ENCODE measurements around the gene CNTNAP2. TPM values are rescaled to one million over a fixed set of nuclear protein-coding genes. Genes with fewer than 3 reads are reported as not detected.

Gene CNTNAP2
- polyA plus RNA-seq, 3 donors from 2014 or later: 0.94 to 1.1 TPM; not detected in 1

DNA sequence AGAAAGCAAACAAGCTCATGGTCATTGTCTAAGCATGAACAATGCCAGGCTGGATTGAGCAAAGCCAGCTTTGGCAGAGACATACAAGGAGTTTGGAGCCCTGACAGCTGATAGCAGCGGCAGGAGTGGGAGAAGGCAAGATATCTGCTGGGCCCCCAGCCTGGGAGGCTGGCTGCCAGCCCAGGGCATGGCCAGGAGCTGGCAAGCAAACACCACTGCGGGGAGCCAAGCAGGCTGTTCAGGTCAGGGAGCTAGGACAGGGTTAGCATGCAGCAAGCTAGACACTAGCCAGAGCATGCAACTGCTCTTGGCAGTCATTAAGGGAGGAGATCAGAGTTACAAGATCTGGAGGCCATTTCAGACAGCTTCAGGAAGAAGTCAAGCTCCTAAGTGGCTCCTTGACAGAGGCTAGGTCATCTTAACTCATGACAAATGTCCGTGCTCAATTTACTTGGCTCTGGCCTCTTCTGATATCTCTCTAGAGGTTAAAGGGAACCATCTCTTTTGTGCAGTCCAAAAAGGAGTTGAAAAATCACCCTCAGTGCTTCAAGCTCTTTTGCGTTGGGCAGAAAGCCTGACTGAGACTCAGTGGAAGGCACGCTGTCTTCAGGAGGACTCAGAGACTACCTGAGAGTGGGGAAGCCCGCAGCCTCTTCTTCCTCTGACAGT lies 2037.1 kb downstream of the CNTNAP2 start:
- no peaks in the 10 kb centered on the region for H3K36me3 Mint-ChIP-seq
- DNase-seq: no peak
- peaks cover 0 to 2% (median 0%) of the 10 kb centered on the region in 6 donors for H3K9me3 Mint-ChIP-seq

DNA sequence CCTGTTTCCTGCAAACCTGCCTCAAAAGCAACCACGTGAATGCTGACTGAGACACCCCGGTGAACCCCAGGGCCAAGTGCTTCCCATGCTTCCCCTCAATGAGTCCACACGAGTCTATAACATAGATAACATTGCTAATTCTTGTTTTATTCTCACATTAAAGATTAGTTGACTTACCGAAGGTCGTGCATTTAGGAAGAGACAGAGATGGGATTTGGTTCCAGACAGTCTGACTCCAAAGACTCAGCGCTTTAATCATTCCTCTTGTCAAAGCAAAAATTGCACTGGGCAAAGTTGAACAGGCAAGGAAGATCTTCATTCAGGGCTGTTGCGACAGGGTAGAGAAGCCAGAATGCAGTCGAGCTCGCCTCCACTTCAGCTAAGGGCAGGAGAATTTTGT lies 2038.4 kb downstream of the CNTNAP2 start:
- Mint-ChIP-seq H3K36me3 (no peaks in the 10 kb centered on the region), H3K4me3 (no peak overlapping the region), H3K4me1 (no peaks in the 10 kb centered on the region), H3K27ac (no peak overlapping the region), H3K9me3 (peaks cover 0 to 2% (median 0%) of the 10 kb centered on the region in 6 donors), H3K27me3 (ENCODE audit: low read depth in 3 of 3) (peaks cover 0 to 4% (median 0%) of the 10 kb centered on the region in 3 donors)
- DNase-seq: no peak

More for the DNA sequence above, 2037.1 kb downstream of the CNTNAP2 start:
- Mint-ChIP-seq H3K4me1 (no peaks in the 10 kb centered on the region), H3K27ac (no peak overlapping the region), H3K27me3 (ENCODE audit: low read depth in 3 of 3) (peaks cover 0 to 2% (median 0%) of the 10 kb centered on the region in 3 donors), H3K4me3 (no peak overlapping the region)

DNA sequence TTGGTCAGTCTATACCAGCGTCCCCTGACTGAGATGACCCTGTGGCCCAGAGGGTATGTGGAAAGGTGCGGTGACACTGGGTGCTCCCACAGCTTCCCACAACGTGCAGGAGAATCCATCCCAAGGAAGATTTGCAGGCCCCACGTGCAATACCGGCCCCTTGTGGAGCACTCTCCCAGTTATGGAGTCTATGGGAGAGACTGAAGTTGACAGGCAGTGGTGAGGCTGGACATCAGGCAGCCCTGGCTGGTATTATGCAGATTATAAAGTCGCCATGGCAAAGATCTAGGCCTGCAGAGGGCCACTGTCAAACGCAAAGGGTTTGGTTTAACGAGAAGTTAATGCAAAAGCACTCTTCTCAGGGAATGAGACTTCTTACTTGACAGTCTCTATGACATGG lies 2039.2 kb downstream of the CNTNAP2 start:
- Mint-ChIP-seq H3K27ac (no peak overlapping the region), H3K9me3 (no peaks in the 10 kb centered on the region), H3K4me3 (no peak overlapping the region), H3K36me3 (no peaks in the 10 kb centered on the region), H3K4me1 (no peaks in the 10 kb centered on the region), H3K27me3 (ENCODE audit: low read depth in 3 of 3) (peaks cover 0 to 5% (median under 1%) of the 10 kb centered on the region in 3 donors)
- no peak for DNase-seq

DNA sequence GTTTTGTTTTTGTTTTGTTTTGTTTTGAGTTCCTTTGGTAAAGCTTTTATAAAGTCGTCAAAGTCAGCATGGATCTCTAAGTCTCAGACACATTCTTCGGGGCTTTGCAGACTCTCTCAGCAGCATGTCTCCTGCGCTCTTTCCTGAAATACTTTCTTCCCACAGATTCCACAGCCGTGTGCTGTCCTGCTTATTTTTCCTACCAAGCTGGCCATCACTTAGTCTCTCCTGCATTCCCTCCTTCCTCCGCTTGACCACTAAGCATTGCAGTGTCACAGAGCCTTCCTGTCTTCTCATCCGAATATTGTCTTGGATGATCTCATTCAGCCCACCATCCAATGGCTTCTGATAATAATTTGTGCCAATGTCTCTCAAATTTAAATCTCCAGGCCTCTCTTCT lies 2039.6 kb downstream of the CNTNAP2 start:
- DNase-seq: no peak

DNA sequence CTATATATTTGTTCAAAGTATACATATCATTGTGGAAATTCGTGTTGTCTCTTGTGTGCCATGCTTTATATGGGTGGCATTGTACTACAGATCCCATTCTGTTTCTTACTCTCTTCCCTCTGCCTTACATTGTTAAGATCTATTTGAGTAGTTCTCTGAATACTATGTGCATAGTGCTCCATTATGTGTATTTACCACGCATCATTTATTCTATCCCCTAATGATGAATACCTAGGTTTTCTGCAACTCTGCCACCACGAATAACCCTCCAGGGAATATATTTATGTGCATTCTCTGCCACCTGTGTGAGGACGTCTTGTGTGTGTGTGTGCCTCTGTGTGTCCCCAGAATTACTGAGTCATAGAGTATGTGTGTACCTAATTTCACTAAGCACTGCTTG lies 2042.7 kb downstream of the CNTNAP2 start:
- Mint-ChIP-seq H3K4me3 (no peak overlapping the region), H3K36me3 (no peaks in the 10 kb centered on the region), H3K27me3 (ENCODE audit: low read depth in 3 of 3) (peaks cover 1 to 7% (median 2%) of the 10 kb centered on the region in 3 donors), H3K4me1 (no peaks in the 10 kb centered on the region), H3K9me3 (no peaks in the 10 kb centered on the region), H3K27ac (no peak overlapping the region)
- no peak for DNase-seq

More for the DNA sequence above, 2039.6 kb downstream of the CNTNAP2 start:
- Mint-ChIP-seq H3K4me1 (no peaks in the 10 kb centered on the region), H3K27me3 (ENCODE audit: low read depth in 3 of 3) (peaks cover 0 to 5% (median 2%) of the 10 kb centered on the region in 3 donors), H3K4me3 (no peak overlapping the region), H3K9me3 (no peaks in the 10 kb centered on the region), H3K36me3 (no peaks in the 10 kb centered on the region), H3K27ac (no peak overlapping the region)

DNA sequence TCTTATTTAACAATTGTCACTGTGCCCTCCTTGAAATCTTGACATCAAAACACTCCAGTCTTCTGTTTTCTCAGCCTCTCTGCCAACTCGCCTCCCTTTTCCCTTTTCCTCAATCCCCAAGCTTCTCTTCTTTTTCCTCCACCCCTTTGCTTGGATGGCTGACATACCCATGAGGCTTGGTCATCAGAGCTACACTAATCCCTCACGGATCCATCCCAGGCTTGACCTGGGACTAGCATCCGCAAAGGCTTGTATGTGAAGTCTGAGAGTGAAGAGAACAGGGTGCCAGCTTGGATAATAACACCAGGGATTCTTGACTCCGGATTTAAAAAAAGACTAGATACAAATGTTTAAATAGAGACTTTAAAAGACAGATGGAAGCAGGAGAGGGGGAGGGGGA lies 2045.2 kb downstream of the CNTNAP2 start:
- H3K4me3 Mint-ChIP-seq: no peak overlapping the region
- no peak overlapping the region for H3K27ac Mint-ChIP-seq
- H3K27me3 Mint-ChIP-seq (ENCODE audit: low read depth in 3 of 3): peaks cover 4 to 7% (median 5%) of the 10 kb centered on the region in 3 donors
- H3K9me3 Mint-ChIP-seq: peaks cover 0 to 4% (median 0%) of the 10 kb centered on the region in 6 donors
- H3K4me1 Mint-ChIP-seq: no peaks in the 10 kb centered on the region
- no peaks in the 10 kb centered on the region for H3K36me3 Mint-ChIP-seq
- DNase-seq: no peak

DNA sequence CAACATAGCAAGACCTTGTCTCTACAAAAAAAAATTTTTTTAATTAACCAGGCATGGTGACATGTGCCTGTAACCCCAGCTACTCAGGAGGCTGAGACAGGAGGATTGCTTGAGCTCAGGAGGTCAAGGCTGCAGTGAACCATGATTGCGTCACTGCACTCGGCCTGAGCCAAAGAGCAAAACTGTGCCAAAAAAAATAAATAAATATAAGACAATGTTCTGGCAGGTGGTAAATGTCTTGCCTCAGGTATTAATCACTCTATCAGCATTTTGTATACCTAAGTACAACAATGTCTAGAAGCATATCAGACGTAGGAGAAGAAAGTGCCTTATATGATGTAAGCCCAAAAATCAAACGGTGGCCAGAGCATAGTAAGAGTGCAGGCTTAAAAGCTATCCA lies 2046.2 kb downstream of the CNTNAP2 start:
- H3K4me3 Mint-ChIP-seq: no peak overlapping the region
- DNase-seq: no peak
- peaks cover 0 to 4% (median under 1%) of the 10 kb centered on the region in 6 donors for H3K9me3 Mint-ChIP-seq
- no peaks in the 10 kb centered on the region for H3K36me3 Mint-ChIP-seq
- peaks cover 4 to 7% (median 5%) of the 10 kb centered on the region in 3 donors for H3K27me3 Mint-ChIP-seq (ENCODE audit: low read depth in 3 of 3)
- H3K27ac Mint-ChIP-seq: no peak overlapping the region
- H3K4me1 Mint-ChIP-seq: no peaks in the 10 kb centered on the region

DNA sequence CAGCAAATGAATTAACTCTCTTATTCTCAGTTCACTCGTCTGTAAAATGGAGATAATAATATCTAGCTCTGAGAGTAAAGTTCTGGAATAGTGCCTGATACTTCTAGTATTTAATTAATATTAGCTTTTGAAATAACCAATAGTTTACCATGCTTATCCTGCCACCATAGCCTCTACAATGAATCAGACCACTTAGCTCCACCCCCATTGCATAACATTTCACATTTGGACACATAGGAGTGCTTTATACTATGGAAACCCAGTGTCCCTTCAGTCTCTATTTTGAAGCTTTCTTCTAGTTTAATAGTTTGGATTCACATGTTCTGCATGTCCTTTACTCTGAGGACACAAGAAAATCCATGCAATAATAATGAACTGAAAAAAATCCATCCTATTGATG lies 2046.6 kb downstream of the CNTNAP2 start:
- H3K4me3 Mint-ChIP-seq: no peak overlapping the region
- no peak for DNase-seq
- H3K4me1 Mint-ChIP-seq: no peaks in the 10 kb centered on the region
- H3K36me3 Mint-ChIP-seq: no peaks in the 10 kb centered on the region
- peaks cover 4 to 7% (median 5%) of the 10 kb centered on the region in 3 donors for H3K27me3 Mint-ChIP-seq (ENCODE audit: low read depth in 3 of 3)
- H3K27ac Mint-ChIP-seq: no peak overlapping the region
- peaks cover 0 to 4% (median under 1%) of the 10 kb centered on the region in 6 donors for H3K9me3 Mint-ChIP-seq

DNA sequence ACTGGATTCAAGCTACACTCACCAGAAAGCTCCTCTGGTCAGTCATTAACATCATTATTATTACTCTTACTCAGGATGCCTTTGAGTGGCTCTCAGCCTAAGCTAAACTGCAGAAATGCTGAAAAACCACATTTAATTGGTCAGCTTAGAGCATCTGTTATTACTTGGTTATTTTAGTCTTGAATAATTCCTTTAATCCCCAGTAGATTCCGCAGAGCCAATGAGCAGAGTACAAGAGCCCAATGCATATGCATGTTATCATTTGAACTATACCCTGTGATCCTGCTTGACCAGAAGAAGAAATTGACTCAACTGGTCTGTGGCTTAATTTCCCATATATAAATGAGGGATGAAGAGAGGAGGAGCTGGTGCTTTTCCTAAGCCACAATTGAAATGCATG lies 2056.3 kb downstream of the CNTNAP2 start:
- Mint-ChIP-seq H3K4me1 (no peaks in the 10 kb centered on the region), H3K27ac (no peak overlapping the region), H3K9me3 (peaks cover 0 to 2% (median 0%) of the 10 kb centered on the region in 6 donors), H3K4me3 (no peak overlapping the region), H3K27me3 (ENCODE audit: low read depth in 3 of 3) (peaks cover 0 to 5% (median 2%) of the 10 kb centered on the region in 3 donors), H3K36me3 (no peaks in the 10 kb centered on the region)
- no peak for DNase-seq

DNA sequence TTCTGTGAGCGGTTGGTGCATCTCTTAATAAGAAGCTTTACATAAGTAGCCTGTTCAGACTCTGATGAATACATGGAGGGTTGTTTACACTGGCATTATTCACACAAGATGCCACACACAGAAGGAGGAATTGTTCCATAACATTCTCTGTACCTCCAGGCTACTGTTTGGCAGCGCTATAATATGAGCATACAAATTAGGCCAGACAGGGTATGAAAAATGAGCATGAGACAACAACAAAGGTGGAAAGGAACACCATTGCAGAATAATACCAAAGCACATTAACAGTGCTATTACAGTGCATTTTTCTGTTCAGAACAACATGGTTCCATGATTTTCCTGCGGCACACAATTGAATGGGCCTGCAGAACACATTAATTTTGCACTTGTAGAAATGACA lies 2056.8 kb downstream of the CNTNAP2 start:
- DNase-seq: no peak
- peaks cover 0 to 3% (median 0%) of the 10 kb centered on the region in 6 donors for H3K9me3 Mint-ChIP-seq
- H3K27me3 Mint-ChIP-seq (ENCODE audit: low read depth in 3 of 3): peaks cover 0 to 5% (median 2%) of the 10 kb centered on the region in 3 donors
- no peak overlapping the region for H3K27ac Mint-ChIP-seq
- no peaks in the 10 kb centered on the region for H3K36me3 Mint-ChIP-seq
- no peaks in the 10 kb centered on the region for H3K4me1 Mint-ChIP-seq
- H3K4me3 Mint-ChIP-seq: no peak overlapping the region

DNA sequence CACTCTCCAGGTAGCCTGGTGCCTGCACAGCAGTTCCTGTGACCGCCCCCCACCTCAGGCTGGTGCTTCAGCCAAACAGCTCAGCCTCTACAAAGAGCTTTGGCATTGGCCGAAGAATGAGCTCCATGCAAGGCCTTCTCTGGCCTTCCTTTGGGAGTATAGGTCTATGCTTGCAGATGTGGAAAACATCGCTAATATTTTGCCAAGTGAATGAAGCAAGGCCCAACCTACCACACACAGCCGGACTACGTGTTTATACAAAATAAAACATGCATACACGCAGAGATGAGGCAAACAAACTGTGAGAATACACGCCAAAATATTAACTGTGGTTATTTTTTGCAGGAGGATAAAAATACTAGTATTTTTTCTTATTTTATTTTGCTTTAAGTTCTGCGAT lies 2057.8 kb downstream of the CNTNAP2 start:
- H3K27ac Mint-ChIP-seq: no peak overlapping the region

DNA sequence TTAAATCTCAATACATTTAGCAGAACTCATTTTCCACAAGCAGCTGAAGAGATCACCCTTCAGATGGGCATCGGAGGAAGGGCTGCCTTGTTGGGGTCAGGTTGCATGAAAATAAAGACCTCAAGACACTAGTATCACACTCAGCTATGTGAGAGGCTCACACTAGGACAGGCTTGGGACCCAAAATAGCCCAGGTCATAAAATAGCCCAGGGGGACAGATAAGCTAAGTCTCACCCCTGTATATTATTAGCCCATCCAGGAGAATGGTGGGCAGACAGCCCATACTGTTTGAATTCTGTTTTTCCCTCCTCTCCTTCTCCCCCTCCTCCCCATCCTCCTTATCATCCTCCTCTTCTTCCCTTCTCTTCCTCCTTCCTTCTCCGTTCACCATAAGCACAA lies 2058.9 kb downstream of the CNTNAP2 start:
- no peak for DNase-seq
- Mint-ChIP-seq H3K36me3 (no peaks in the 10 kb centered on the region), H3K27me3 (ENCODE audit: low read depth in 3 of 3) (peaks cover 0 to 9% (median 2%) of the 10 kb centered on the region in 3 donors), H3K9me3 (peaks cover 0 to 4% (median 0%) of the 10 kb centered on the region in 6 donors), H3K4me1 (no peaks in the 10 kb centered on the region), H3K27ac (no peak overlapping the region), H3K4me3 (no peak overlapping the region)

More for the DNA sequence above, 2057.8 kb downstream of the CNTNAP2 start:
- no peaks in the 10 kb centered on the region for H3K4me1 Mint-ChIP-seq
- peaks cover 0 to 9% (median 2%) of the 10 kb centered on the region in 3 donors for H3K27me3 Mint-ChIP-seq (ENCODE audit: low read depth in 3 of 3)
- H3K9me3 Mint-ChIP-seq: peaks cover 0 to 4% (median 0%) of the 10 kb centered on the region in 6 donors
- DNase-seq: no peak
- no peak overlapping the region for H3K4me3 Mint-ChIP-seq
- no peaks in the 10 kb centered on the region for H3K36me3 Mint-ChIP-seq

DNA sequence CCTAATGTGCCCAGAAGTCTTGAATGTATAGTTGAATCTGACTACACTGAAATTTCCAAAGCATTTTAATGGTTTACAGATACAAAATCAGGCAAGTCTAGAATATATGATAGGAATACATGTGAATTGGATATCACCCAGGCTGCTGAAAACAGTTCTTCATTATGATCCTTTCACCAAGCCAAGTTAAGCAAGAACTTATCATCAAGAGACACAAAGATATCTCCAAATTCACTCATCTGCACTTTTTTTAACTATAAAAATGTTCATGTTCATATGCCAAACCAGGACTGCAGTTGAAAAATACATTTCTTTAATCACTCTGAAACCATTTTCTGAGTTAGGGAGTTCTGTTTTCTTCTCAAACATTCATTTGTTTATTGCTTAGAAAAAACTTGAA lies 2061.4 kb downstream of the CNTNAP2 start:
- no peak for DNase-seq
- H3K27ac Mint-ChIP-seq: no peak overlapping the region
- no peaks in the 10 kb centered on the region for H3K36me3 Mint-ChIP-seq
- no peaks in the 10 kb centered on the region for H3K4me1 Mint-ChIP-seq
- H3K9me3 Mint-ChIP-seq: peaks cover 0 to 6% (median 0%) of the 10 kb centered on the region in 6 donors
- H3K4me3 Mint-ChIP-seq: no peak overlapping the region
- peaks cover 0 to 11% (median 2%) of the 10 kb centered on the region in 3 donors for H3K27me3 Mint-ChIP-seq (ENCODE audit: low read depth in 3 of 3)

DNA sequence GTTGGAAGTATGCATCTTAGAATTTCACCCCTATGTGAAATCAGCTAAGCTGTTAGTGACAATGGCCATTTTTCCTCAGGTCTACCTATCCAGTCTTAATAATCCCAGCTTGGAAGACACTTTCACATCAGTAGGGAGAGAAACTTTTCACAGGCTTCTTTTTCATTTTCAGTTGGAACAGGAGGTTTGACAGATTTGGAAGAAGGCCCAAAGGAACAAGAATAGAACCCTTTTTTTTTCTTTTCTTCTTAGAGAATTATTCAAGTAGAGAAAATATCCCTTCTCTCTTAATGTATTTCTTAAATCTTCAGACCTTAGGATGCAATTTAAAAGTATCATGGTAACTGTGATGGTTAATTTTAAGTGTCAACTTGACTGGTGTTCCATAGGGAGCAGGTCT lies 2063.5 kb downstream of the CNTNAP2 start:
- Mint-ChIP-seq H3K36me3 (no peaks in the 10 kb centered on the region), H3K27ac (no peak overlapping the region), H3K9me3 (peaks cover 0 to 11% (median 0%) of the 10 kb centered on the region in 6 donors), H3K4me3 (no peak overlapping the region), H3K27me3 (ENCODE audit: low read depth in 3 of 3) (peaks cover 0 to 8% (median 4%) of the 10 kb centered on the region in 3 donors), H3K4me1 (no peaks in the 10 kb centered on the region)
- no peak for DNase-seq

DNA sequence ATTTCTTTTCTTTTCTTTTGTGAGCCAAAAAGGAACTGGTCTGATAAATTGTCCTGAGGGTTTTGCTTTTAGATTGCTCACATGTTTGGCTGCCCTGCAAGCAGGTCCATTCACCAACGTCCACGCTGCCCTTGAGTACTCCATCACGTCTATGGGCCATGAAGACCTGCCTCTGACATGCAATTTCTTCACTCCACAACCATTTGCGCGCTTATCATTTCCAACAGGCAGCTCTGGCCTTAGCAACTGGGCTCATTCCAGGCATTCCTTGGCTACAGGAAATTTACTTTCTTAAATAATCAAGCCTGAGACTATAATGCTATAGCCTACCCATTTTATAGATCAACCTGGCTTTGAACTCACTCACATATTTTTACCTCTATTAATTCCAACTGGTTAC lies 2065.7 kb downstream of the CNTNAP2 start:
- no peak overlapping the region for H3K4me3 Mint-ChIP-seq
- no peak overlapping the region for H3K27ac Mint-ChIP-seq
- peaks cover 0 to 6% (median 2%) of the 10 kb centered on the region in 3 donors for H3K27me3 Mint-ChIP-seq (ENCODE audit: low read depth in 3 of 3)
- peaks cover 0 to 11% (median 0%) of the 10 kb centered on the region in 6 donors for H3K9me3 Mint-ChIP-seq
- H3K36me3 Mint-ChIP-seq: no peaks in the 10 kb centered on the region
- no peak for DNase-seq
- H3K4me1 Mint-ChIP-seq: no peaks in the 10 kb centered on the region

Data from immature natural killer cell (primary cell).